Right lobe of liver (tissue), 6 donors: ENCODE measurements around the gene NTN5. TPM values are rescaled to one million over a fixed set of nuclear protein-coding genes. Genes with fewer than 3 reads are reported as not detected.
A peak's percentile ranks its signal among the peaks of the same experiment; 100 is the strongest.
"Not testable (repeated sequence)": the region's sequence is repeated elsewhere in the genome, so short reads cannot be mapped to it uniquely, and the experiment has no call there.

ENCODE experiments used
- ATAC-seq, 4 donors: fragments of 200-7000 bp; cut with Tn5 transposase; one replicate each; pipeline ENCODE4 v1.9.1; 2020; ENCODE audit warnings: mild to moderate bottlenecking in 4 of 4, moderate library complexity in 4 of 4
- DNase-seq, 3 donors: peaks; one replicate each; pipeline ENCODE4 v3.0.0-alpha.2; 2020
- H3K27ac ChIP-seq, 3 donors: fragments of 200-600 bp; one replicate each; pipeline ENCODE4 v1.8.0; 2022
- H3K27me3 ChIP-seq, 2 donors: fragments of 200-600 bp; one replicate each; pipeline ENCODE4 v1.8.0; 2022
- H3K36me3 ChIP-seq, 4 donors: fragments of 200-600 bp; sonication (generic) in 1 of 4; one replicate each; pipeline versions ENCODE4 v1.5.1 to v1.8.0; 2017 to 2022; ENCODE audit warnings: control low read depth in 1 of 4
- H3K4me1 ChIP-seq, 4 donors: fragments of 200-600 bp; sonication (generic) in 1 of 4; one replicate each; pipeline versions ENCODE4 v1.5.1 to v1.8.0; 2017 to 2022; ENCODE audit warnings: control low read depth in 1 of 4
- H3K4me3 ChIP-seq, 3 donors: fragments of 200-600 bp; one replicate each; pipeline ENCODE4 v1.8.0; 2022
- H3K9me3 ChIP-seq, 4 donors: fragments of 200-600 bp; sonication (generic) in 1 of 4; one replicate each; pipeline versions ENCODE4 v1.5.1 to v1.8.0; 2017 to 2022; ENCODE audit warnings: control low read depth in 1 of 4
- CTCF ChIP-seq, 4 donors: fragments of 200-600 bp in 3 of 4; fragments of 450-650 bp in 1 of 4; IDR thresholded peaks; one replicate each; pipeline versions ENCODE4 v1.5.1 to v1.8.0; 2016 to 2022; ENCODE audit warnings: antibody characterized with exemption in 4 of 4, mild to moderate bottlenecking in 2 of 4
- POLR2A ChIP-seq: fragments of 450-650 bp; IDR thresholded peaks from one replicate; pipeline ENCODE4 v1.6.1; 2017; ENCODE audit warnings: antibody characterized with exemption, mild to moderate bottlenecking
- WGBS: methylation state at CpG from one replicate; pipeline ENCODE4 v1.1.6; 2018; ENCODE audit warnings: low coverage, low lambda C conversion rate; ENCODE audit not compliant: insufficient coverage; ENCODE audit errors: missing lambda C conversion rate; 5-methylcytosine and 5-hydroxymethylcytosine counted together
- intact Hi-C, 2 donors: fragments of 100-400 bp; cut with DNase I; formaldehyde crosslinking; loops; one replicate each; pipeline versions ENCODE4 v1.11.2 to v1.14.1; 2022
- total RNA-seq, 6 experiments: library from RNA; depleted of rRNA in 2 of 6; stranded (reverse); fragments of >200 nt in 2 of 6; fragmentation: NEBNext Ultra II Directional in 3 of 6; extraction: Animal tissue kit (Norgen Biotek cat#: 25700) in 3 of 6; gene quantifications; one replicate each; pipeline versions ENCODE4 v1.1.0 to v1.2.4, GENCODE V29; 2016 to 2023
- donor health status: DM: no; HTN: yes; CAD: no.
- donor health status: DM: no; HTN: no; CAD: no.
- donor health status: DM: no; HTN: no; CAD: no.
- donor health status: DM: no; HTN: yes; CAD: no.
- donor health status: DM: no; HTN: yes; CAD: no.

The NTN5 gene
- total RNA-seq, 6 experiments from 2014 or later, result 0.11 to 0.32 TPM; not detected in 4

GRCh38 chr19:48698046-48698445, 25.2 kb upstream of the NTN5 start:
- Histone ChIP-seq H3K4me3 (no peak overlapping the region), H3K4me1 (no peaks in the 10 kb centered on the region), H3K27ac (no peak overlapping the region), H3K9me3 (no peaks in the 10 kb centered on the region), H3K27me3 (no peaks in the 10 kb centered on the region), H3K36me3 (no peaks in the 10 kb centered on the region)
- WGBS, result 69% methylated on average over 3 of the region's 4 CpGs
- DNase-seq (no peak), ATAC-seq (peak; percentile 21 to 60 (median 49))
- TF ChIP-seq POLR2A, result no peak
- no peak for TF ChIP-seq CTCF (IDR thresholded peaks at IDR 0.05)
- intact Hi-C loops, result no loop called here

DNA sequence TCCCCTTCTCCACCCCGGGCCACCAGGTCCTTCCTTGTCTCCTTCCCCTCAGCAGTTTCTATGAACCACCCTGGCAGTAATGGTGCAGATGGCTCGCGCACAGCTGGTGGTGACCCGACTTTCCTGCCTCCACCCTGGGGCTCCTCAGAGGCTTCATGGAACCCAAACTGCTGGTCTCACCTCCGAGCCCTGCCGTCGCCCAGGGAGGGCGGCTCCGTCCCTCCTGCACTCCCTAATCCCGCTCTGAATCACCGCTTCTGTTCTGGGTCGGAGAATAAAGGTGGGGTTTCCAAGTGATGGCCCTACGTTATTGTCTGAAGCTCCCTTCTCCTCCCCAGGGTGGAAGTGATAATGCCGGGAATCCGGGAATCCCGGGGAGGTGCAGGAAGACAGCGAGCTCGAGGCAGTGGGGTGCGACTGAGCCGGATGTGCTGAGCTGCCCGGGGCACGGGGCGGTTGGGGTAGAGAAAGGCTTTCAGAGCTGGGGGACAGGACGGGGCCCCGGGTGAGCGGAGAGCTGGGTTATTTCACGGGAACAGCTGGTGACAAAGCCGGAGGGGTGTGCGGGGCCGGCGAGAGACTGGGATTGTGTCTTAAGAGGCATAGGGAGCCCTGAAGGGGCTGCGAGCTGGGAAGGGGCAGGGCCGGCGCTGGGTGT, 23.7 kb upstream of the NTN5 start:
- DNase-seq (no peak), ATAC-seq (peak; percentile 42 to 57 (median 50))
- intact Hi-C loops, result no loop called here
- H3K36me3 ChIP-seq, result no peaks in the 10 kb centered on the region
- H3K27ac ChIP-seq, result no peak overlapping the region
- 14% methylated on average over 29 of the region's 34 CpGs for WGBS
- H3K9me3 ChIP-seq, result no peaks in the 10 kb centered on the region
- no peaks in the 10 kb centered on the region for H3K27me3 ChIP-seq
- no peaks in the 10 kb centered on the region for H3K4me1 ChIP-seq
- TF ChIP-seq POLR2A (no peak), CTCF (IDR thresholded peaks at IDR 0.05) (no peak)
- peak overlapping the region in 1 of 3 donors; percentile 8 for H3K4me3 ChIP-seq

DNA sequence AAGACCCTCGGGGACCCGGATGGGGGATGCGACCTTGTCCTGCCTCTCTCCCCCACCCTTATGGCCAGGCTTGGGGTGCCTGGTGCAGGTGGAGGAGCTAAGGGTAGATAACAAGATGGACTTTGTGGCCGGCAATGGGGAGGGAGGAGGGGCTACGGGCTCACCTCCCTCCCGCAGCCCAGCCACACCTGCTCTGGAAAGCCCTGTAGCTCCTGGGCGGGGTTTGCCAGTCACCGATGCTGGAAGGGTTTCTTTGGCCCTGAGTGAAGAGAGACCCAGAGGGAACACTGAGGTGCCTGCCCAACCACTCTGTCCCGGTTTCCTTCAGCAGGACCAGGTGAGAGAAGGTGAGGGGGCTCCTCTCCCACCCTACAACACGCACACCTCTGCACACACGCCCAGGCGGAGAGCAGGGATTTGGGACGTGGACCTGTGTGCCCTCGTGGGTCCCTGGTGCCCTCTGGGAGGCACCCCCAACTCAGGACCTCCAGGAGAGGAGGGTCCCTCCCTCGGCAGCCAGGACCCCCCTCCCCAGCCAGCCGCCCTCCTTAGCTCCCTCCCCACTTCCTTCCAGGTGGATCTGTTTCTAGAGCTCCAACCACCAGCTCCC, 23.0 kb upstream of the NTN5 start, which contains the start of gene FUT2:
FUT2 (plus strand) TSS at position 229 of the 610 bp plus-strand sequence. CDS start 6,986 bp downstream, outside the sequence.
- Histone ChIP-seq H3K27ac (no peak within 1 kb of the TSS), H3K4me1 (no peaks in the 10 kb centered on the region), H3K27me3 (no peaks in the 10 kb centered on the region), H3K9me3 (no peaks in the 10 kb centered on the region), H3K36me3 (no peaks in the 10 kb centered on the region), H3K4me3 (peak within 1 kb of the TSS in 1 of 3 donors; percentile 8)
- DNase-seq (peak in 1 of 3 donors; percentile 54), ATAC-seq (peak; percentile 30 to 78 (median 37))
- intact Hi-C loops, result no loop called here
- TF ChIP-seq POLR2A (no peak), CTCF (IDR thresholded peaks at IDR 0.05) (no peak)
- 20% methylated on average over 5 of the region's 16 CpGs for WGBS

DNA sequence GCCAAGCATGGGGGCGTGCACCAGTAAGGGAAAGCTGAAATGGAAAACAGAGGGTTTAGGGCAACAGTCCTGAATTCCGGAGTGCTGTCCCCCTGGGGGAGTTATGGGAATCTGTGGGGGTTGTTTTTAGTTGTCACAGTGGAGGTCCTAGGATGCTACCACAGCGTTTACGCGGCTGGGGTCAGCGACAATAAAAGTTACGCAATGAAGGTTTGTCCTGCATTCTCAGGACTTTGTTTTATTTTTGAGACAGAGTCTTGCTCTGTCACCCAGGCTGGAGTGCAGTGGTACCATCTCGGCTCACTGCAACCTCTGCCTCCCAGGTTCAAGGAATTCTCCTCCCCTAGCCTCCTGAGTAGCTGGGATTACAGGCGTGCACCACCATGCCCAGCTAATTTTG, 20.8 kb upstream of the NTN5 start:
- H3K9me3 ChIP-seq, ATAC-seq, intact Hi-C loops, H3K4me3 ChIP-seq, H3K4me1 ChIP-seq, H3K27ac ChIP-seq, DNase-seq, H3K27me3 ChIP-seq, H3K36me3 ChIP-seq: not testable (repeated sequence)
- WGBS, result 80% methylated on average over 6 of the region's 9 CpGs

- H3K27ac ChIP-seq, result no peak overlapping the region
- intact Hi-C loops, result loop anchor here in 1 of 2 donors (10.0 kb wide), 1 partner anchor 155 kb away; no protein-coding TSS in a partner anchor
- no peak overlapping the region for H3K4me3 ChIP-seq
- H3K36me3 ChIP-seq, result no peaks in the 10 kb centered on the region
- H3K4me1 ChIP-seq, result peaks cover 0 to 5% (median 1%) of the 10 kb centered on the region in 4 donors
- WGBS, result 79% methylated on average over 7 of the region's 7 CpGs
- DNase-seq (no peak), ATAC-seq (no peak)
- H3K9me3 ChIP-seq, result no peaks in the 10 kb centered on the region
- TF ChIP-seq POLR2A (no peak), CTCF (IDR thresholded peaks at IDR 0.05) (no peak)
- H3K27me3 ChIP-seq, result no peaks in the 10 kb centered on the region
Measured at GRCh38 chr19:48689449-48689848, 16.6 kb upstream of the NTN5 start.
